ENCODE data around the gene TSPAN9. TPM values are rescaled to one million over a fixed set of nuclear protein-coding genes. Genes with fewer than 3 reads are reported as not detected.

Gene TSPAN9
- total and polyA plus RNA-seq, 2 of the 4 experiments (the other 2 are of a cell fraction), result 17.7 to 39.1 TPM

DNA sequence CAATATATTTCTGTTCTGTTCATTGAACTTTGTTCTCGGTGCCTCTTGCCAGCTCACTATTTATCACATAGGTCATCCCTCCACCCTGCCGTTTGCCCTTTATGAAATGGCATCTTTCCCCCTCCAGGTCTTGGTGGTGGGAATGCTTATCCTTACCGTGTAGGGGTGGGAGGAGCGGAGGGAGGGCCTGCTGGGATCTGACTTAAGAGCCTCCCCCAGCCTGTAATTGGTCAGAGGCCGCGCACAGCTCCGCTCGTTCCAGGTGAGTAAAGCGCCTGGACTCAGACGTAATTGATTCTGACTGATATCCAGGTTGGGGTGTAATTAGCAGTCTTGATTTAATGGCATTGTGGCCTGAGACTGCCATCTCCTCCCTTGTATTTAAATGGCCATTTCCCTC is 185.3 kb downstream of the TSPAN9 start:
- Histone ChIP-seq H3K4me2 (ENCODE audit: low read depth, low read length) (no peak overlapping the region), H4K8ac (ENCODE audit: low read depth in 2 of 2, low read length in 2 of 2) (no peak overlapping the region), H3K23ac (ENCODE audit: low read depth, low read length) (no peak overlapping the region), H3K36me3 (ENCODE audit: control insufficient read depth, insufficient read depth, low read length) (no peaks in the 10 kb centered on the region), H3K79me1 (ENCODE audit: low read depth in 1 of 2, low read length in 2 of 2) (no peaks in the 10 kb centered on the region), H2BK5ac (ENCODE audit: low read depth, low read length, poor library complexity, severe bottlenecking) (no peak overlapping the region), H2BK20ac (ENCODE audit: low read depth, low read length) (no peak overlapping the region), H3K4me1 (ENCODE audit: control insufficient read depth, insufficient read depth, low read length) (peaks cover 5% of the 10 kb centered on the region; the same call in 1 of the 2 replicates), H3K14ac (replicated peaks; ENCODE audit: low read depth, low read length) (no peak overlapping the region), H2AK9ac (replicated peaks; ENCODE audit: low read depth, low read length, poor library complexity) (no peak overlapping the region), H4K91ac (ENCODE audit: insufficient read depth, low read depth, low read length) (no peak overlapping the region), H3K27ac (ENCODE audit: insufficient read depth, low read length) (no peak overlapping the region), H2BK120ac (ENCODE audit: low read depth, low read length) (no peak overlapping the region), H2AFZ (replicated peaks; ENCODE audit: low read length, poor library complexity) (no peak overlapping the region), H3K56ac (ENCODE audit: extremely low read depth, insufficient read depth, low read length) (no peak overlapping the region), H3K9me1 (ENCODE audit: insufficient read depth, low read length) (0 out of 2 replicates have a peak, but pooled peaks cover 3% of the 10 kb centered on the region), H3K4me3 (ENCODE audit: insufficient read depth, low read depth, low read length) (no peak overlapping the region), H3K9ac (ENCODE audit: low read depth, low read length) (no peak overlapping the region), H4K5ac (ENCODE audit: low read depth, low read length) (no peak overlapping the region), H3K27me3 (ENCODE audit: control insufficient read depth, insufficient read depth, low read length) (no peaks in the 10 kb centered on the region; the same call in 1 of the 2 replicates), H4K20me1 (ENCODE audit: insufficient read depth, low read length) (peaks cover 4% of the 10 kb centered on the region; the same call in 1 of the 2 replicates), H3K4ac (ENCODE audit: low read depth, low read length) (no peak overlapping the region), H2BK15ac (ENCODE audit: low read depth, low read length) (no peak overlapping the region), H3K9me3 (ENCODE audit: control insufficient read depth, insufficient read depth, low read length) (no peaks in the 10 kb centered on the region), H3K18ac (ENCODE audit: low read depth, low read length) (no peak overlapping the region), H2AK5ac (ENCODE audit: low read depth, low read length) (no peak overlapping the region)
- ATAC-seq (ENCODE audit: low read depth) (no peak), DNase-seq (no peak)
- POLR2A ChIA-PET (ENCODE audit: unreplicated experiment), result no interaction called here
- dilution Hi-C loops (cut with HindIII; ENCODE audit: low sequenced_read_pairs, unreplicated experiment), result no loop called here
- in situ Hi-C loops (cut with MboI; ENCODE audit: low sequenced_read_pairs), result no loop called here
- TF ChIP-seq RFX5 (IDR thresholded peaks at IDR 0.05; ENCODE audit: low read depth, low read length) (no peak), POLR2A (IDR thresholded peaks at IDR 0.05; ENCODE audit: low read depth, low read length) (no peak), SMC3 (IDR thresholded peaks at IDR 0.05; ENCODE audit: low read depth, low read length) (no peak), MAZ (IDR thresholded peaks at IDR 0.05; ENCODE audit: borderline replicate concordance, low read depth, low read length) (no peak), MXI1 (IDR thresholded peaks at IDR 0.05; ENCODE audit: borderline replicate concordance, low read depth, low read length) (no peak), RCOR1 (IDR thresholded peaks at IDR 0.05; ENCODE audit: insufficient replicate concordance, low read length) (no peak), MAFK (IDR thresholded peaks at IDR 0.05; ENCODE audit: low read depth, low read length) (no peak), RAD21 (IDR thresholded peaks at IDR 0.05; ENCODE audit: low read length) (no peak)
- TF ChIP-seq, protein P1, sequence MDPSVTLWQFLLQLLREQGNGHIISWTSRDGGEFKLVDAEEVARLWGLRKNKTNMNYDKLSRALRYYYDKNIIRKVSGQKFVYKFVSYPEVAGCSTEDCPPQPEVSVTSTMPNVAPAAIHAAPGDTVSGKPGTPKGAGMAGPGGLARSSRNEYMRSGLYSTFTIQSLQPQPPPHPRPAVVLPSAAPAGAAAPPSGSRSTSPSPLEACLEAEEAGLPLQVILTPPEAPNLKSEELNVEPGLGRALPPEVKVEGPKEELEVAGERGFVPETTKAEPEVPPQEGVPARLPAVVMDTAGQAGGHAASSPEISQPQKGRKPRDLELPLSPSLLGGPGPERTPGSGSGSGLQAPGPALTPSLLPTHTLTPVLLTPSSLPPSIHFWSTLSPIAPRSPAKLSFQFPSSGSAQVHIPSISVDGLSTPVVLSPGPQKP (IDR thresholded peaks at IDR 0.05; ENCODE audit: borderline replicate concordance, low read depth, low read length), result no peak
- WGBS, 2 experiments (ENCODE audit: extremely low coverage in 2 of 2, insufficient read length in 1 of 2), result no CpG with 5 or more reads among the region's 10 CpGs
- CTCF ChIA-PET, result no interaction called here
- intact Hi-C loops (cut with micrococcal nuclease), result loop anchor here (1.0 kb wide), 1 partner anchor 127 kb away; no protein-coding TSS in a partner anchor
- no TSS peak for BruUV-seq (replicated peaks)
